Heart left ventricle (tissue), 16 donors: ENCODE measurements around the gene DNAJC10. TPM values are rescaled to one million over a fixed set of nuclear protein-coding genes. Genes with fewer than 3 reads are reported as not detected.
"Not testable (repeated sequence)": the region's sequence is repeated elsewhere in the genome, so short reads cannot be mapped to it uniquely, and the experiment has no call there.

Experiments used
- ATAC-seq, 4 donors: fragments of 200-7000 bp; cut with Tn5 transposase; one replicate each; pipeline ENCODE4 v1.9.1; 2020 to 2022; ENCODE audit warnings: moderate library complexity in 4 of 4, mild to moderate bottlenecking in 3 of 4, moderate number of reproducible peaks in 1 of 4
- DNase-seq, 5 donors: peaks; one replicate each; pipeline ENCODE4 v3.0.0-alpha.2; 2020
- H3K27ac ChIP-seq, 12 donors: fragments of 200-600 bp; sonication (generic) in 4 of 12; one replicate each; pipeline versions ENCODE4 v1.5.0 to v1.8.0; 2016 to 2022; ENCODE audit warnings: mild to moderate bottlenecking in 2 of 12
- H3K27me3 ChIP-seq, 9 donors: fragments of 200-600 bp; sonication (generic) in 2 of 9; one replicate each; pipeline versions ENCODE4 v1.5.1 to v1.8.0; 2016 to 2022; ENCODE audit warnings: mild to moderate bottlenecking in 3 of 9
- H3K36me3 ChIP-seq, 9 donors: fragments of 200-600 bp; sonication (generic) in 2 of 9; one replicate each; pipeline versions ENCODE4 v1.5.0 to v1.8.0; 2018 to 2022; ENCODE audit warnings: mild to moderate bottlenecking in 2 of 9
- H3K4me1 ChIP-seq, 12 donors: fragments of 200-600 bp; sonication (generic) in 4 of 12; one replicate each; pipeline versions ENCODE4 v1.5.0 to v1.8.0; 2016 to 2022; ENCODE audit warnings: mild to moderate bottlenecking in 3 of 12
- H3K4me3 ChIP-seq, 12 donors: fragments of 200-600 bp; sonication (generic) in 4 of 12; one replicate each; pipeline versions ENCODE4 v1.5.0 to v1.8.0; 2017 to 2022; ENCODE audit warnings: mild to moderate bottlenecking in 9 of 12, moderate library complexity in 4 of 12
- H3K9me3 ChIP-seq, 12 donors: fragments of 200-600 bp; sonication (generic) in 4 of 12; one replicate each; pipeline versions ENCODE4 v1.5.0 to v1.8.0; 2016 to 2022; ENCODE audit warnings: mild to moderate bottlenecking in 1 of 12
- CTCF ChIP-seq, 12 donors: fragments of 200-600 bp; sonication (generic) in 4 of 12; IDR thresholded peaks; one replicate each; pipeline versions ENCODE4 v1.5.0 to v1.8.0; 2018 to 2022; ENCODE audit warnings: antibody characterized with exemption in 12 of 12, mild to moderate bottlenecking in 5 of 12
- POLR2A ChIP-seq, 2 donors: fragments of 450-650 bp; IDR thresholded peaks; one replicate each; pipeline ENCODE4 v1.6.1; 2017; ENCODE audit warnings: antibody characterized with exemption in 2 of 2, mild to moderate bottlenecking in 2 of 2, moderate library complexity in 2 of 2
- WGBS, 4 donors: extraction: QIAGEN DNeasy Blood & Tissue Kit in 2 of 4; methylation state at CpG; one replicate each; pipeline versions ENCODE4 v1.1.5 to v1.1.7; 2013 to 2018; 5-methylcytosine and 5-hydroxymethylcytosine counted together
- intact Hi-C, 10 donors: fragments of 100-400 bp; cut with DNase I; formaldehyde crosslinking; loops; one replicate each; pipeline versions ENCODE4 v1.11.1 to v1.14.2; 2022
- polyA plus RNA-seq, 2 donors: library from polyadenylated mRNA; stranded (reverse); fragments of 200-250 nt; gene quantifications; one replicate each; pipeline ENCODE4 v1.2.3, GENCODE V29; 2013
- total RNA-seq, 9 donors: library from RNA; depleted of rRNA in 2 of 9; stranded (reverse); fragments of >200 nt in 2 of 9; fragmentation: NEBNext Ultra II Directional in 3 of 9; extraction: Animal tissue kit (Norgen Biotek cat#: 25700) in 3 of 9; gene quantifications; one replicate each; pipeline versions ENCODE4 v1.1.0 to v1.2.4, GENCODE V29; 2016 to 2023
- donor health status: ischemic (EF 13 %, LVEDD 7.1; RV severe dilation, severe dysfunction).
- donor health status: healthy with polysubstance abuse.
- donor health status: DM: no; HTN: yes; CAD: no.
- donor health status: DM: no; HTN: no; CAD: no.
- donor health status: ischemic (EF 25% LVEDD 6.9; RV normal size, moderate dysfunction).
- donor health status: ischemic (EF 25% LVEDD 5.7; RV mildly dilated, moderate dysfunction).
- donor health status: healthy.
- donor health status: DM: yes; HTN: yes; CAD: no.
- donor health status: ischemic (EF 35%, LVEDD 5.7; RV mildly dilated, moderate dysfunction).
- donor health status: nonischemic (EF 11% LVEDD 7.7; RV severe dilation, severe dysfunction).
- donor health status: DM: yes; HTN: yes; CAD: no.
- donor health status: PGD.
- donor health status: ischemic (EF 29% LVEDD 5.4; RV normal size, mild dysfunction).
- donor health status: nonischemic (EF 23%, LVEDD 6.1; RV moderate dilation, normal function).

DNAJC10 gene
- total and polyA plus RNA-seq, 11 donors: 9.8 to 73.5 (median 47.3) TPM

GRCh38 chr2:182767578-182767977 lies 51.5 kb downstream of the DNAJC10 start:
- Histone ChIP-seq H3K27ac (no peak overlapping the region), H3K36me3 (peaks cover 0 to 49% (median 19%) of the 10 kb centered on the region in 9 donors), H3K27me3 (no peaks in the 10 kb centered on the region), H3K4me3 (no peak overlapping the region), H3K4me1 (peaks cover 0 to 17% (median 0%) of the 10 kb centered on the region in 12 donors), H3K9me3 (peaks cover 0 to 29% (median 2%) of the 10 kb centered on the region in 12 donors)
- DNase-seq (no peak), ATAC-seq (peak in 3 of 4 donors; percentile 29 to 42 (median 41))
- TF ChIP-seq POLR2A (IDR thresholded peaks at IDR 0.05) (no peak), CTCF (IDR thresholded peaks at IDR 0.05) (peak in 9 of 12 donors; percentile 13 to 48 (median 34))
- intact Hi-C loops: loop anchor here in 1 of 10 donors (10.0 kb wide), 1 partner anchor 317 kb away; no protein-coding TSS in a partner anchor
- 65 to 71% (median 67%) methylated on average over 7 of the region's 7 CpGs for WGBS, 4 donors

DNA sequence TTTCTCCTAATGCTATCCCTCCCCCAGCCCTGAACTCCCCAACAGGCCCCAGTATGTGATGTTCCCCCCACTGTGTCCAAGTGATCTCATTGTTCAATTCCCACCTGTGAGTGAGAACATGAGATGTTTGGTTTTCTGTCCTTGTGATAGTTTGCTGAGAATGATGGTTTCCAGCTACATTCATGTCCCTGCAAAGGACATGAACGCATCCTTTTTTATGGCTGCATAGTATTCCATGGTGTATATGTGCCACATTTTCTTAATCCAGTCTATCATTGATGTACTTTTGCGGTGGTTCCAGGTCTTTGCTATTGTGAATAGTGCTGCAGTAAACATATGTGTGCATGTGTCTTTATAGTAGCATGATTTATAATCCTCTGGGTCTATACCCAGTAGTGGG lies 52.9 kb downstream of the DNAJC10 start:
- H3K27ac ChIP-seq, DNase-seq, ATAC-seq, H3K4me1 ChIP-seq, H3K4me3 ChIP-seq, H3K27me3 ChIP-seq: not testable (repeated sequence)
- peaks cover 0 to 34% (median 2%) of the 10 kb centered on the region in 12 donors for H3K9me3 ChIP-seq
- intact Hi-C loops: loop anchor here in 1 of 10 donors (10.0 kb wide), 1 partner anchor 316 kb away; no protein-coding TSS in a partner anchor
- 94 to 100% (median 98%) methylated on average over 2 of the region's 2 CpGs for WGBS, 4 donors
- H3K36me3 ChIP-seq: peaks cover 0 to 37% (median 13%) of the 10 kb centered on the region in 9 donors

DNA sequence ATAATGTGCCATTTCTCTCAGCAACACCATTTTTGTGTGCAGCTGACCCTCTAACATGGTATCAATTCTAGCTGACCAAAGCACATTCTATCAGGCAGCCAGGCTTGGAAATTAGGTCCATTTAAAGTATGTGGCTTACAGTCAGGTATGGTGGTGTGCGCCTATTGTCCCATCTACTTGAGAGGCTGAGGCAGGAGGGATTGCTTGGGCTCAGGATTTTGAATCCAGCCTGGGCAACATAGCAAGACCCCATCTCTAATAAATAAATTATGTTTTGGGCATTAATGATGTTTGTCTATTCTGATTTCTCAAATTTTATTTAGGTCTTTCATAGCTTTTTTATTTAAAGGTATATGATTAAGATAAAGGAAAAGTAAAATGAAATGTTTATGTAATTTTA lies 63.3 kb downstream of the DNAJC10 start:
- no peaks in the 10 kb centered on the region for H3K4me1 ChIP-seq
- H3K9me3 ChIP-seq: peaks cover 0 to 7% (median 0%) of the 10 kb centered on the region in 12 donors
- H3K27me3 ChIP-seq: no peaks in the 10 kb centered on the region
- no peak for ATAC-seq
- peaks cover 0 to 54% (median 44%) of the 10 kb centered on the region in 9 donors for H3K36me3 ChIP-seq
- DNase-seq: no peak
- 88 to 100% (median 97%) methylated on average over 1 of the region's 1 CpG for WGBS, 4 donors
- H3K27ac ChIP-seq: no peak overlapping the region
- intact Hi-C loops: no loop called here
- TF ChIP-seq CTCF (IDR thresholded peaks at IDR 0.05) (no peak), POLR2A (IDR thresholded peaks at IDR 0.05) (no peak)
- no peak overlapping the region for H3K4me3 ChIP-seq

DNA sequence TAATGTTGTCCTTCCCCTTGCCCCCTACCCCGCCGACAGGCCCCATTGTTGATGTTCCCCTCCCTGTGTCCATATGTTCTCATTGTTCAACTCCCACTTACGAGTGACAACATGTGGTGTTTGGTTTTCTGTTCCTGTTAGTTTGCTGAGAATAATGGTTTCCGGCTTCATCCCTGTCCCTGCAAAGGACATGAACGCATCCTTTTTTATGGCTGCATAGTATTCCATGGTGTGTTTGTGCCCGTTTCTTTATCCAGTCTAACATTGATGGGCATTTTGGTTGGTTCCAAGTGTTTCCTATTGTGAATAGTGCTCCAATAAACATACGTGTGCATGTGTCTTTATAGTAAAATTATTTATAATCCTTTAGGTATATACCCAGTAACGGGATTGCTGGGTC lies 65.0 kb downstream of the DNAJC10 start:
- H3K9me3 ChIP-seq, H3K27ac ChIP-seq, H3K4me3 ChIP-seq, H3K4me1 ChIP-seq, DNase-seq, H3K27me3 ChIP-seq, ATAC-seq: not testable (repeated sequence)
- intact Hi-C loops: loop anchor here in 4 of 10 donors (5.0 to 10.0 kb wide), 4 partner anchors 124 to 201 kb away; no protein-coding TSS in a partner anchor
- peaks cover 0 to 39% (median 34%) of the 10 kb centered on the region in 9 donors for H3K36me3 ChIP-seq
- WGBS, 4 donors: 96 to 98% (median 98%) methylated on average over 8 of the region's 8 CpGs

GRCh38 chr2:182782686-182783085 lies 66.6 kb downstream of the DNAJC10 start:
- not testable (repeated sequence) for ATAC-seq, H3K27me3 ChIP-seq, H3K4me3 ChIP-seq, H3K9me3 ChIP-seq, H3K27ac ChIP-seq, H3K4me1 ChIP-seq, DNase-seq
- H3K36me3 ChIP-seq: peaks cover 0 to 23% (median 18%) of the 10 kb centered on the region in 9 donors
- WGBS, 4 donors: 52 to 67% (median 56%) methylated on average over 3 of the region's 3 CpGs
- intact Hi-C loops: loop anchor here in 4 of 10 donors (5.0 to 10.0 kb wide), 4 partner anchors 122 to 200 kb away; no protein-coding TSS in a partner anchor
